ENCODE data around the gene CFAP299.

- TF ChIP-seq PHF8 (CRISPR knock-in tag; IDR thresholded peaks at IDR 0.05) (no peak), EP300 (IDR thresholded peaks at IDR 0.05; ENCODE audit: low read depth in 2 of 2, low read length in 2 of 2) (no peak), EP300 (CRISPR knock-in tag; IDR thresholded peaks at IDR 0.05; ENCODE audit: borderline replicate concordance) (no peak)
Observed at GRCh38 chr4:80471756-80472155, 136.2 kb downstream of the CFAP299 start.

All from HepG2 (cell line).